NB4 (cell line): Measurements from ENCODE around the gene CD200R1.

Source experiments
- DNase-seq: peaks from one replicate; pipeline ENCODE4 v3.0.0; 2010; ENCODE audit warnings: low read depth
- H3K4me3 ChIP-seq: one replicate; pipeline ENCODE4 v1.5.1; 2011; ENCODE audit warnings: mild to moderate bottlenecking, low read depth, low read length, moderate library complexity
- CTCF ChIP-seq: IDR thresholded peaks from one replicate; pipeline ENCODE4 v1.5.1; 2012; ENCODE audit warnings: low read depth, low read length
- MAX ChIP-seq: IDR thresholded peaks from 2 replicates; pipeline ENCODE4 v1.6.1; 2011; ENCODE audit warnings: low read depth, low read length
- MYC ChIP-seq: IDR thresholded peaks from 2 replicates; pipeline ENCODE4 v1.6.1; 2011; ENCODE audit warnings: low read depth, low read length
- POLR2A ChIP-seq: IDR thresholded peaks from 2 replicates; pipeline ENCODE4 v1.6.1; 2011; ENCODE audit warnings: mild to moderate bottlenecking; ENCODE audit not compliant: insufficient read length; ENCODE audit errors: extremely low read depth

CD200R1 gene

DNA sequence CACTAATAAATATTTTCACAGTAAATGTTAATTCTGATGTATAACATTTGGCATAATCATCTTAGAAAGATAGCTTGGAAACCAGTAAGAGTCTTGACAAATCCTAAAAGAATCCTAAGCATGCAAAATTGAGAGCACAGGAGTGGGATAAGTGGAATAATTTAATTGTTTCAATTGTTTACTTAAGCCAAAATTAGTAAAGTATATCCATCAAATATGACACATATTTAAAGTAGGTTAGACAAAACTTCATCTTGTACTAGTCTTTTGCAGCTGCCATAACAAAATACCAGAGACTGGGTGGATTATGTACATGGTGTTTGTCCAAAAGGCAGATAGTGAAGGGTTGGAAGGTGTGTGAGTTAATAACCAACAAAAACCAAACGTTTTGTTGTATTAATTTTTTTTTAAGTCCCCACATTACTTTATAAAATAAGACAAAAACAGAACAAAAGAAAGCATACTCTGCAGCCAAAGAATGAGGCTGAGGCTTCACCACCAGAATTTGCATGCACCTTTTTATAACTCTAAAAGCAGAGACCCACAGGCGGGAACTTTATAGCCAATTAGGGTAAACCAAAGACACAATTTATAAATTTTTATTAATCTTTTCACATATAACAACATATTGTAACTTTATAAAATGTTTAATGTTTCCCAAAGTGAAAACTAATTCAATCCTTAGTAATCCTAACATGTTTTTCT is 86.4 kb downstream of the CD200R1 start:
- no peak overlapping the region for H3K4me3 ChIP-seq
- DNase-seq = no peak
- no peak for TF ChIP-seq CTCF
- no peak for TF ChIP-seq MAX

GRCh38 chr3:112884678-112885290 is 90.1 kb downstream of the CD200R1 start:
- no peak overlapping the region for H3K4me3 ChIP-seq
- no peak for DNase-seq
- TF ChIP-seq POLR2A (no peak), MYC (no peak), CTCF (no peak), MAX (no peak)

GRCh38 chr3:112881891-112882290 is 93.0 kb downstream of the CD200R1 start:
- no peak for TF ChIP-seq CTCF
- no peak for TF ChIP-seq MYC
- TF ChIP-seq MAX = no peak
- no peak for TF ChIP-seq POLR2A
- DNase-seq = no peak
- H3K4me3 ChIP-seq = no peak overlapping the region

- no peak for TF ChIP-seq POLR2A
- no peak for TF ChIP-seq MAX
- TF ChIP-seq MYC = no peak
- TF ChIP-seq CTCF = no peak
- no peak overlapping the region for H3K4me3 ChIP-seq
- peak; percentile 9 for DNase-seq
Measured at GRCh38 chr3:112875561-112875960, 99.3 kb downstream of the CD200R1 start.

GRCh38 chr3:112874725-112875124 is 100.2 kb downstream of the CD200R1 start:
- no peak for DNase-seq
- H3K4me3 ChIP-seq = no peak overlapping the region
- TF ChIP-seq CTCF (no peak), MAX (no peak), MYC (no peak), POLR2A (no peak)

- no peak for DNase-seq
- TF ChIP-seq MYC = no peak
- TF ChIP-seq CTCF = no peak
- TF ChIP-seq POLR2A = no peak
- no peak for TF ChIP-seq MAX
- no peak overlapping the region for H3K4me3 ChIP-seq
Measured at GRCh38 chr3:112873632-112874031, 101.3 kb downstream of the CD200R1 start.
